ENCODE data around the gene NSUN6.

DNA sequence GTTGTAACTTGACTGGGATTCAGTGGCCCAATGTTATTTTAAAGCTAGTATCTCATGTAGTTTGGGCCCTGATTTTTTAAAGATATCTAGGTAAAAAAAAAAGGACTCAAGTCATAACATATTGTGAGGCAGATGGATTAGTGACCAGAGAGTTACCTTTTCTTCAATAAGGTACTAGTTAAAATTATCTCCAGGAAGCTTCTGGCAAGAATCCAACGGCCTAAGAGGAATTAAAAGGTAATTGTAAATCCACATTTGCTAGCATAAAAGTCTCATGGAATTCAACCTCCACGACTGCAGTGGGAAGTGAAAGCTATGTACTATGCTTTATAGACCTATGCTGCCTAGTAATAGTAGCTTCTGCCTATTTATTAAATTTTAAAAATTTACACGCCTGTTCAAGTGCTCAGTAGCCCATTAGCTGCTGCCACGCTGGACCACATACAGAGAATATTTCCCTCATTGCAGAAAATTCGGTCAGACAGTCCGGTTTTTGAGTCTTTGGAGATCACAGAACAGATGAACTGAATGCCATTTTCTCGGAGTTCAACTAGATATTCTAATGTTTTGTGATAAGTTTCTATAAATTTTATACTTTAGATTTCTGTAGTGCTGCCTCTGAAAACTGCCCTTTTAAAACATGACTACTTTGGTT, 118.4 kb downstream of the NSUN6 start:
- TF ChIP-seq, protein P1, sequence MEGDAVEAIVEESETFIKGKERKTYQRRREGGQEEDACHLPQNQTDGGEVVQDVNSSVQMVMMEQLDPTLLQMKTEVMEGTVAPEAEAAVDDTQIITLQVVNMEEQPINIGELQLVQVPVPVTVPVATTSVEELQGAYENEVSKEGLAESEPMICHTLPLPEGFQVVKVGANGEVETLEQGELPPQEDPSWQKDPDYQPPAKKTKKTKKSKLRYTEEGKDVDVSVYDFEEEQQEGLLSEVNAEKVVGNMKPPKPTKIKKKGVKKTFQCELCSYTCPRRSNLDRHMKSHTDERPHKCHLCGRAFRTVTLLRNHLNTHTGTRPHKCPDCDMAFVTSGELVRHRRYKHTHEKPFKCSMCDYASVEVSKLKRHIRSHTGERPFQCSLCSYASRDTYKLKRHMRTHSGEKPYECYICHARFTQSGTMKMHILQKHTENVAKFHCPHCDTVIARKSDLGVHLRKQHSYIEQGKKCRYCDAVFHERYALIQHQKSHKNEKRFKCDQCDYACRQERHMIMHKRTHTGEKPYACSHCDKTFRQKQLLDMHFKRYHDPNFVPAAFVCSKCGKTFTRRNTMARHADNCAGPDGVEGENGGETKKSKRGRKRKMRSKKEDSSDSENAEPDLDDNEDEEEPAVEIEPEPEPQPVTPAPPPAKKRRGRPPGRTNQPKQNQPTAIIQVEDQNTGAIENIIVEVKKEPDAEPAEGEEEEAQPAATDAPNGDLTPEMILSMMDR (IDR thresholded peaks at IDR 0.05), result no peak
- TF ChIP-seq POLR2A (IDR thresholded peaks at IDR 0.05), result no peak

All from thyroid gland (tissue), 4 donors.